Middle frontal gyrus (tissue), 1 donor: ENCODE data around the gene PRDM1.

Experiments
- DNase-seq: peaks from one replicate; pipeline ENCODE4 v3.0.0-alpha.2; 2015; ENCODE audit warnings: low spot score; ENCODE audit errors: extremely low spot score

PRDM1 gene

GRCh38 chr6:106116125-106116832, 30.1 kb downstream of the PRDM1 start:
- peak; percentile 51 for DNase-seq

GRCh38 chr6:106117579-106117978, 31.4 kb downstream of the PRDM1 start:
- DNase-seq: no peak

GRCh38 chr6:106118835-106119431, 32.8 kb downstream of the PRDM1 start:
- DNase-seq: no peak

GRCh38 chr6:106119546-106119945, 33.4 kb downstream of the PRDM1 start:
- no peak for DNase-seq

- no peak for DNase-seq
These were observed 33.9 kb downstream of the PRDM1 start for GRCh38 chr6:106120006-106120405.

GRCh38 chr6:106120406-106120805, 34.3 kb downstream of the PRDM1 start:
- DNase-seq: no peak

GRCh38 chr6:106122306-106122918, 36.3 kb downstream of the PRDM1 start:
- no peak for DNase-seq

GRCh38 chr6:106122938-106123656, 37.0 kb downstream of the PRDM1 start:
- DNase-seq: no peak

- no peak for DNase-seq
These were observed 37.9 kb downstream of the PRDM1 start for GRCh38 chr6:106124015-106124414.

GRCh38 chr6:106124437-106125430, 38.6 kb downstream of the PRDM1 start:
- no peak for DNase-seq

- no peak for DNase-seq
These were observed 39.8 kb downstream of the PRDM1 start for GRCh38 chr6:106125925-106126435.

GRCh38 chr6:106126482-106126881, 40.3 kb downstream of the PRDM1 start:
- DNase-seq: no peak

GRCh38 chr6:106128981-106129781, 43.0 kb downstream of the PRDM1 start:
- DNase-seq: no peak

GRCh38 chr6:106132153-106132698, 46.1 kb downstream of the PRDM1 start:
- no peak for DNase-seq

GRCh38 chr6:106133040-106133439, 46.9 kb downstream of the PRDM1 start:
- no peak for DNase-seq

GRCh38 chr6:106134087-106134770, 48.1 kb downstream of the PRDM1 start:
- no peak for DNase-seq

GRCh38 chr6:106134906-106135634, 48.9 kb downstream of the PRDM1 start:
- no peak for DNase-seq

GRCh38 chr6:106135911-106136571, 49.9 kb downstream of the PRDM1 start:
- no peak for DNase-seq
